Subcutaneous adipose tissue (tissue), 4 donors: ENCODE measurements around the gene TSPAN11. TPM values are rescaled to one million over a fixed set of nuclear protein-coding genes. Genes with fewer than 3 reads are reported as not detected.

Source experiments
- CTCF ChIP-seq: fragments of 450-650 bp; IDR thresholded peaks from one replicate; pipeline ENCODE4 v1.5.1; 2016; ENCODE audit warnings: low read depth, mild to moderate bottlenecking, control low read depth, antibody characterized with exemption, moderate library complexity
- total RNA-seq, 4 donors: library from RNA; depleted of rRNA; stranded (reverse); fragments of >200 nt; gene quantifications; one replicate each; pipeline ENCODE4 v1.1.0, GENCODE V29; 2016

The TSPAN11 gene
- total RNA-seq, 4 donors from 2014 or later = 0.19 to 1.4 (median 0.22) TPM; not detected in 1

- no peak for TF ChIP-seq CTCF
These were observed 34.5 kb downstream of the TSPAN11 start for GRCh38 chr12:30961030-30961429.

- no peak for TF ChIP-seq CTCF
These were observed 35.5 kb downstream of the TSPAN11 start for GRCh38 chr12:30962047-30962446.

- TF ChIP-seq CTCF = no peak
These were observed 37.4 kb downstream of the TSPAN11 start for GRCh38 chr12:30963709-30964564.

GRCh38 chr12:30964896-30965612 lies 38.5 kb downstream of the TSPAN11 start:
- no peak for TF ChIP-seq CTCF

- TF ChIP-seq CTCF = no peak
These were observed 39.1 kb downstream of the TSPAN11 start for GRCh38 chr12:30965613-30965985.

GRCh38 chr12:30967026-30967425 lies 40.5 kb downstream of the TSPAN11 start:
- no peak for TF ChIP-seq CTCF

GRCh38 chr12:30968211-30968610 lies 41.7 kb downstream of the TSPAN11 start:
- no peak for TF ChIP-seq CTCF
